WI38 (cell line): ENCODE data around the gene AGTR1.

Source experiments
- H3K4me3 ChIP-seq: 2 replicates; pipeline ENCODE4 v1.5.1; 2011; ENCODE audit warnings: low read depth, mild to moderate bottlenecking, control low read depth, low read length
- TF ChIP-seq, protein P1 (sequence below): IDR thresholded peaks from 2 replicates; pipeline ENCODE4 v1.5.1; 2012; ENCODE audit warnings: low read depth, mild to moderate bottlenecking, control low read depth, low read length

Gene AGTR1

DNA sequence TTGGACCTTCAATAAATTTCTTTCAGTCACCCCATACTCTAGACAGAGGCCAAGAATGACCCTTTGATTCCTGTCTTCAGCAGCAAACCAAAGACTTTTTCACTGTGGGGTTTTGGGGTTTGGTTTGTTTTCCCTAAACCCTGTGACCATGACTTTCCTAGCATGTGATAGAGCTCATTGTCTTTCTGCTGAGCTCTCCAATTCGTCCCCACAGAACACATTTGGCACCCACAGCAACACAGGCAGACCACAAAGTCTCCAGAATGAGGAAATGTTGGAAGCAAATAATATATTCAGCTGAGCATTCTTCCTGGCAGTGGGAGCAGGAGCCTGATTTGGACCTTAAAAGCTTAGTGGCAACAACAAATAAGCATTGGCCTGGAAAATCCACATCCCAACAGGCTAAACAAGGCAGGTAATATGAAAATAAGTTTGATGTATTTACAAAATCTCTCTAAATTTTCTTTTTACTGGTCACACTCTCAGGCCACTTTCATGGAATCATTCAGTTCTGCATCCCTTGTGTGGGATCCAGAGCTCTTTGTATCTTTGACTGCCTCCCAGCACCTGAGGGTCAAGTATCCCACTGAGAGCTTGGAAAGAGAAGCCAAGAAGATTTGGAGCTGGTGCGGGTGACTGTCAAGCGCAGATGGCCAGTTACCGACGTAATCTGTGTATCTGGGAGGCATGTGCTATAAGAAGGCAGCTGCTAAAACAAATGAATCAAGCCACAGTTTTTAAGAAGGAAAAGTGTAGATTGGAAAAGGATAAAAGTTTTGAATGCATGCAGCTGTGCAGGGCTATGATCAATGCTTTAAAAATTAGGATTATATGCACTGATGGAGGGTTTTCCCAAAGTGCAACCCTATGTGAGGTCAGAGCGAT is 93.4 kb downstream of the AGTR1 start:
- TF ChIP-seq, protein P1, sequence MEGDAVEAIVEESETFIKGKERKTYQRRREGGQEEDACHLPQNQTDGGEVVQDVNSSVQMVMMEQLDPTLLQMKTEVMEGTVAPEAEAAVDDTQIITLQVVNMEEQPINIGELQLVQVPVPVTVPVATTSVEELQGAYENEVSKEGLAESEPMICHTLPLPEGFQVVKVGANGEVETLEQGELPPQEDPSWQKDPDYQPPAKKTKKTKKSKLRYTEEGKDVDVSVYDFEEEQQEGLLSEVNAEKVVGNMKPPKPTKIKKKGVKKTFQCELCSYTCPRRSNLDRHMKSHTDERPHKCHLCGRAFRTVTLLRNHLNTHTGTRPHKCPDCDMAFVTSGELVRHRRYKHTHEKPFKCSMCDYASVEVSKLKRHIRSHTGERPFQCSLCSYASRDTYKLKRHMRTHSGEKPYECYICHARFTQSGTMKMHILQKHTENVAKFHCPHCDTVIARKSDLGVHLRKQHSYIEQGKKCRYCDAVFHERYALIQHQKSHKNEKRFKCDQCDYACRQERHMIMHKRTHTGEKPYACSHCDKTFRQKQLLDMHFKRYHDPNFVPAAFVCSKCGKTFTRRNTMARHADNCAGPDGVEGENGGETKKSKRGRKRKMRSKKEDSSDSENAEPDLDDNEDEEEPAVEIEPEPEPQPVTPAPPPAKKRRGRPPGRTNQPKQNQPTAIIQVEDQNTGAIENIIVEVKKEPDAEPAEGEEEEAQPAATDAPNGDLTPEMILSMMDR, result no peak
- no peak overlapping the region for H3K4me3 ChIP-seq

DNA sequence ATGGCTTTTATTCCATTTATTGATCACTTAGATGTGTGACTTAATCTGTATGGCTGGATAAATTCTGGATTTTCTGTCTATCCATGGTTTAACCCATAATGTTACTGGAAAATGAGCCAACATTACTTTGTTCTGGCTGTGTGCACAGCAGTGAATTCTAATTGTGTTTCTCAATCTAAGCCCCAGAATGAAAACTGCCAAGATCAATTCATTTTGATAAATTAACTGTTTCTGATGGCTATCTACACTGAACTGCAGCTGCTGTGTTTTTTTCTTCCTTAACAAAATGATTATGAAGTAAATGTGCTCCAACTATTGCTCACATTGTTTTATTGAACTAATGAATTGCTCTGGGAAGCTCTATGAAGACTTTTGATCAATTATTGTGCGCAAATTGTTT is 94.2 kb downstream of the AGTR1 start:
- TF ChIP-seq, protein P1, result no peak
- H3K4me3 ChIP-seq, result no peak overlapping the region

DNA sequence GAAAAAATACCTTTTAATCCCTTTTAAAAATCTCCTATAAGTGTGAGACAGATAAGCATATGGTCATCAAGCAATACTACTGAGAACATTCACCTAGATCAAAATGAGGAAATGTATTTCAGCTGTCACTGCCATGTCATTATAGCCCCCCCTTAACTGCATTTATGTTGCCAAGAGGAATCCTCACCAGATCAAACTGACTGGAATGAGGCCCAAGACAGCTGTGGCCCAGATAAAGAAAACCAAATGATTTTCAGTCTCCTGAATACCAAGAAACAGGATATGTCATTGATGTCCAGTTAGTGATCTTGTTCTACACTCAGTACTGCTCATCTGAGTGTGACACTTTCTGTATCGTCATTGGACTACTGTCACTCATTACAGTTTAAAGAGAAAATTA is 94.8 kb downstream of the AGTR1 start:
- TF ChIP-seq, protein P1, result no peak
- H3K4me3 ChIP-seq, result no peak overlapping the region
